PFSK-1 (cell line): ENCODE data around the gene CLN6.

Source experiments
- FOXP2 ChIP-seq: optimal IDR thresholded peaks from 2 replicates; pipeline ENCODE3; 2011; ENCODE audit warnings: borderline replicate concordance, control low read depth, inconsistent platforms; ENCODE audit not compliant: insufficient read depth; ENCODE audit errors: extremely low read length, extremely low read depth
- POLR2AphosphoS5 ChIP-seq: IDR thresholded peaks from 2 replicates; pipeline ENCODE4 v1.6.1; 2012; ENCODE audit warnings: low read depth, mild to moderate bottlenecking, control low read depth, low read length, moderate library complexity
- SIN3A ChIP-seq: IDR thresholded peaks from 2 replicates; pipeline ENCODE4 v1.6.1; 2012; ENCODE audit warnings: mild to moderate bottlenecking, low read length, moderate library complexity, borderline replicate concordance; ENCODE audit not compliant: insufficient read depth
- TAF1 ChIP-seq: IDR thresholded peaks from 2 replicates; pipeline ENCODE4 v1.6.1; 2012; ENCODE audit warnings: low read length, control low read depth, borderline replicate concordance; ENCODE audit not compliant: insufficient read depth
- TF ChIP-seq, protein P1 (sequence below), 2 experiments: IDR thresholded peaks; 2 replicates each; pipeline versions ENCODE4 v1.6.1 to v1.8.0; 2011 to 2012; ENCODE audit warnings: low read depth in 2 of 2, low read length in 2 of 2, control low read depth in 1 of 2, inconsistent platforms in 1 of 2, mild to moderate bottlenecking in 1 of 2, moderate library complexity in 1 of 2; ENCODE audit not compliant: insufficient read depth in 1 of 2

The CLN6 gene

GRCh38 chr15:68235022-68235421 is 5.5 kb upstream of the CLN6 start:
- TF ChIP-seq TAF1, result no peak
- TF ChIP-seq POLR2AphosphoS5, result no peak
- TF ChIP-seq SIN3A, result no peak
- no peak for TF ChIP-seq FOXP2

DNA sequence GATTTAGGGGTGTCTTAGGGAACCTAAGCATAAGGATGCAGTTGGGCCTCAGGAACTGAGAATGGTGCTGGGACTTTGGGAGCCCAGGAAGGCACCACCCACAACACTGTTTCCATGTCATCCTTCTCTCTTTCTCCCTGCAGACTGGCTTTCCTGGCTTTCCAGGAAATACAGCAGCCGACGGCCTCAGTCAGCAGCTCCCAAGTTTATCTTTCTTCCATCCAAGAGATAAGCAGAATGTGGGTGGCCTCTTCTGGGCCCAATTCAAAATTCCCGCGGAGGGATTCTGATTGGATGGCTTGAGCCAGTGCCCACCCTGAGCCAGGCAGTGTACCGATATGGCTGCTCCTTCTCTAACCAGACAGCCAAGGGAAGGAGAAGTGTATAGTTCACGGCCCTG is 4.5 kb upstream of the CLN6 start:
- TF ChIP-seq TAF1 (no peak), FOXP2 (no peak), POLR2AphosphoS5 (no peak), SIN3A (no peak)
- TF ChIP-seq, protein P1, sequence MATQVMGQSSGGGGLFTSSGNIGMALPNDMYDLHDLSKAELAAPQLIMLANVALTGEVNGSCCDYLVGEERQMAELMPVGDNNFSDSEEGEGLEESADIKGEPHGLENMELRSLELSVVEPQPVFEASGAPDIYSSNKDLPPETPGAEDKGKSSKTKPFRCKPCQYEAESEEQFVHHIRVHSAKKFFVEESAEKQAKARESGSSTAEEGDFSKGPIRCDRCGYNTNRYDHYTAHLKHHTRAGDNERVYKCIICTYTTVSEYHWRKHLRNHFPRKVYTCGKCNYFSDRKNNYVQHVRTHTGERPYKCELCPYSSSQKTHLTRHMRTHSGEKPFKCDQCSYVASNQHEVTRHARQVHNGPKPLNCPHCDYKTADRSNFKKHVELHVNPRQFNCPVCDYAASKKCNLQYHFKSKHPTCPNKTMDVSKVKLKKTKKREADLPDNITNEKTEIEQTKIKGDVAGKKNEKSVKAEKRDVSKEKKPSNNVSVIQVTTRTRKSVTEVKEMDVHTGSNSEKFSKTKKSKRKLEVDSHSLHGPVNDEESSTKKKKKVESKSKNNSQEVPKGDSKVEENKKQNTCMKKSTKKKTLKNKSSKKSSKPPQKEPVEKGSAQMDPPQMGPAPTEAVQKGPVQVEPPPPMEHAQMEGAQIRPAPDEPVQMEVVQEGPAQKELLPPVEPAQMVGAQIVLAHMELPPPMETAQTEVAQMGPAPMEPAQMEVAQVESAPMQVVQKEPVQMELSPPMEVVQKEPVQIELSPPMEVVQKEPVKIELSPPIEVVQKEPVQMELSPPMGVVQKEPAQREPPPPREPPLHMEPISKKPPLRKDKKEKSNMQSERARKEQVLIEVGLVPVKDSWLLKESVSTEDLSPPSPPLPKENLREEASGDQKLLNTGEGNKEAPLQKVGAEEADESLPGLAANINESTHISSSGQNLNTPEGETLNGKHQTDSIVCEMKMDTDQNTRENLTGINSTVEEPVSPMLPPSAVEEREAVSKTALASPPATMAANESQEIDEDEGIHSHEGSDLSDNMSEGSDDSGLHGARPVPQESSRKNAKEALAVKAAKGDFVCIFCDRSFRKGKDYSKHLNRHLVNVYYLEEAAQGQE (IDR thresholded peaks at IDR 0.05; ENCODE audit: insufficient read depth in 1 of 2, low read depth in 2 of 2, low read length in 2 of 2), result no peak

GRCh38 chr15:68232937-68233336 is 3.4 kb upstream of the CLN6 start:
- TF ChIP-seq POLR2AphosphoS5 (no peak), TAF1 (no peak)
- TF ChIP-seq, protein P1 (IDR thresholded peaks at IDR 0.05; ENCODE audit: insufficient read depth in 1 of 2, low read depth in 2 of 2, low read length in 2 of 2), result no peak

DNA sequence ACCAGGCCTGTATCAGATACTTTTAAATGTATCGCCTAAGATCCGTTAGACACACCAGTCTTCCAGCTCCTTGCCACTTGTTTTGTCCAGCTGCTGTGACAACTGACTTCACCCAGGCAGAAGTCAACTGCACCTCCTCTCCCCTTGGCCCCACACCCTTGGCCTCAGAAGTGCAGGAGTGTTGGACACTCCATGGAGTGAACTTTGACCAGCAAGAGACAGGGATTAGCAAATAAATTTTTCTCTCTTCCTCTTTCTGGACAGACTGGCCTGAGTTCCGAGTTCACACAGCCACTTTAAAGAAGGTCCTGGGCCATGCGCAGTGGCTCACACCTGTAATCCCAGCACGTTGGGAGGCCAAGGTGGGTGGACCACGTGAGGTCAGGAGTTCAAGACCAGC is 2.9 kb upstream of the CLN6 start:
- no peak for TF ChIP-seq SIN3A

DNA sequence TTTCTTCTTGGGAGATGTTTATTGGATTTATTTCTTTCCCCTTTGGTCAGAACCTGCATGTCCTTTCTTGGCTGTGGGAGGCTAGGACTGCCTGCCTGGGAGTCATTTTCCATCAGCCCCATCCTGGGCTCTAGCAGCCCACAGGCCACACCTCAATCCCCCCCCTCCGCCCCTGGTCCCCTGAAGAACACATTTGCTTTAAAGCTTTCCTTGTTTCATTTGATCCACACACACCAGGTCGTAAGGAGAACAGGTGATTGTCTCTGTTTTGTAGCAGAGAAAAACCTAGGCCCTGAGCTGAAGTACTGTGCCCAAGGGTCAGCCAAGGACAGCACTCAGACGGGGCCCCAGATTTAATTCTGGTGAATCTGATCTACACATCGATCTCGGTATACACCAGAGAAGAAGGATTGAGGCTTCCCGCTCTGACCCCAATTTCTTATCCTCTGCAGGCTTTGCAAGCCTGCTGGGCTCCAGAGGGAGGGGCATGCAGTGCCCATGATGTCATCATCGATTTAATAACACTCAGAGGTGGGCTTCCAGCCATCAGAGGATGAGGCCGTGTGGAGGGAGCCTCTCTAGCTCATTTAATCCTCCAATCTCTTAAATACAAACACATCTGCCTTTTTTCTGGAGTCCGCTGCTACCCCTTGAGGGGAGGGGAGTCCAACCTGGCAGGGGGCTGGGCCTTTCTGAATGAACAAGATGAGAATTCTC is 1.7 kb upstream of the CLN6 start:
- no peak for TF ChIP-seq SIN3A
- TF ChIP-seq FOXP2, result no peak
- no peak for TF ChIP-seq POLR2AphosphoS5
- no peak for TF ChIP-seq TAF1
- TF ChIP-seq, protein P1 (IDR thresholded peaks at IDR 0.05; ENCODE audit: insufficient read depth in 1 of 2, low read depth in 2 of 2, low read length in 2 of 2), result no peak

DNA sequence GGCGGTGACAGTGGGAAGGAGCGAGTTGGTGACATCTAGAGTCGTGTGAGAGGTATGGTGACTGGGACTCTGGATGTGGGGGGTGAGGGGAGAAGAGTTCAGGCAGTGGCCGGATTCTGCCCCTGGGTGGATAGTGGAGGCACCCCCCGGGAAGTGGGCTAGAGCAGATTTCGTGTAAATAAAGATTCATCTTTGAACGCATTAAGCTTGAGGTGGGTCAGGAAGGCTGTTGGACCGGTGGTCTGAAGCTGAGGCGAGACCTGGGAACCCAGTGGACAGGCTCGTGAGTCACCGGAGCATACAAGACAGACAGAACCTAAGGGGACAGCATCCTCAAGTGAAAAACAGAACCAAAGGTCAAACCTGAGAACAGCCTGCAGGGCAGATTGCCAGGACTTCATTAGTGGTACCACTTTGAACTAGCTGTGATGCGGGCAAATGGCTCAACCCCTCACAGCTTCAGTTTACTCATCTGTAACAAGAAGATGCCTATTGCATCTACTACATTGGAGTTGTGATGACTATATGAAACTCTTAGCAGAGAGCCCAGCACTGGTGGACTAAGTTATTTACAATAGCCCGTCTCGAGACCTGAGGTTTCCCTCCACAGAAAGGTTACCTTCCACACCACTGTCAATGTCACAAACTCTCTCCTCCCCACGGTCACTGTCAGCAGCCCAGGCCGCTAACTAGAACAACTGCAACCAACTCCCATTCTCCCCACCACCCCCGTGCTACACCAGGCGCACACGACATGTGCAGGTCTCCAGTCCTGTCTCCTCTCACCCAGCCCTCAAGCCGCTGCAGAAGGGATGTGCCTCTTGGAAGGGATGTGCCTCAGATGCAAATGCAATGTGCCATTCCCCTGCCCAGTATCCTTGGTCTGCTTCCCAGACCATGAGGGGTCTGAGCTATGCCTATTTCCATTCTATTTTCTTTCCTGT is 901 bp upstream of the CLN6 start:
- TF ChIP-seq POLR2AphosphoS5 (no peak), FOXP2 (no peak), TAF1 (no peak), SIN3A (no peak)
- TF ChIP-seq, protein P1 (IDR thresholded peaks at IDR 0.05; ENCODE audit: insufficient read depth in 1 of 2, low read depth in 2 of 2, low read length in 2 of 2), result no peak
